Spleen (tissue), 11 donors: ENCODE measurements around the gene UBR2. TPM values are rescaled to one million over a fixed set of nuclear protein-coding genes. Genes with fewer than 3 reads are reported as not detected.

Source experiments
- DNase-seq: peaks from one replicate; pipeline ENCODE4 v3.0.0-alpha.2; 2020
- H3K27ac ChIP-seq, 8 donors: fragments of 200-600 bp; sonication (generic) in 7 of 8; 1 replicate in 4 of 8; 2 replicates in 4 of 8; pipeline versions ENCODE4 v1.5.0 to v1.8.0; 2016 to 2021; ENCODE audit warnings: inconsistent platforms in 4 of 8, mild to moderate bottlenecking in 4 of 8, moderate library complexity in 1 of 8
- H3K27me3 ChIP-seq, 7 donors: fragments of 200-600 bp; sonication (generic) in 6 of 7; replicated peaks in 1 of 7; 1 replicate in 4 of 7; 2 replicates in 3 of 7; pipeline versions ENCODE4 v1.5.0 to v1.8.0; 2016 to 2021; ENCODE audit warnings: inconsistent platforms in 3 of 7, mild to moderate bottlenecking in 1 of 7
- H3K36me3 ChIP-seq, 6 donors: fragments of 200-600 bp; sonication (generic) in 5 of 6; 1 replicate in 4 of 6; 2 replicates in 2 of 6; pipeline versions ENCODE4 v1.5.0 to v1.8.0; 2016 to 2021; ENCODE audit warnings: inconsistent platforms in 2 of 6
- H3K4me1 ChIP-seq, 6 donors: fragments of 200-600 bp; sonication (generic) in 5 of 6; 1 replicate in 3 of 6; 2 replicates in 3 of 6; pipeline versions ENCODE4 v1.5.0 to v1.8.0; 2016 to 2021; ENCODE audit warnings: inconsistent platforms in 3 of 6
- H3K4me3 ChIP-seq, 8 donors: fragments of 200-600 bp; sonication (generic) in 7 of 8; 1 replicate in 4 of 8; 2 replicates in 4 of 8; pipeline versions ENCODE4 v1.5.0 to v1.8.0; 2016 to 2021; ENCODE audit warnings: inconsistent platforms in 4 of 8, mild to moderate bottlenecking in 4 of 8, moderate library complexity in 2 of 8
- H3K9me3 ChIP-seq, 8 donors: fragments of 200-600 bp; sonication (generic) in 7 of 8; 1 replicate in 4 of 8; 2 replicates in 4 of 8; pipeline versions ENCODE4 v1.5.0 to v1.8.0; 2016 to 2021; ENCODE audit warnings: inconsistent platforms in 4 of 8
- CTCF ChIP-seq, 11 experiments: fragments of 200-600 bp in 7 of 11; fragments of 450-650 bp in 4 of 11; sonication (generic) in 4 of 11; IDR thresholded peaks in 8 of 11; conservative IDR thresholded peaks in 3 of 11; 1 replicate in 7 of 11; 2 replicates in 4 of 11; pipeline versions ENCODE4 v1.4.0 to v1.8.0; 2016 to 2021; ENCODE audit warnings: antibody characterized with exemption in 11 of 11, inconsistent platforms in 4 of 11, mild to moderate bottlenecking in 1 of 11
- POLR2A ChIP-seq, 3 donors: fragments of 450-650 bp; IDR thresholded peaks; one replicate each; pipeline ENCODE4 v1.5.1; 2017; ENCODE audit warnings: antibody characterized with exemption in 3 of 3, mild to moderate bottlenecking in 1 of 3
- POLR2AphosphoS5 ChIP-seq, 3 donors: sonication (generic); formaldehyde crosslinking; IDR thresholded peaks; one replicate each; pipeline ENCODE4 v1.5.1; 2017; ENCODE audit warnings: antibody characterized with exemption in 3 of 3
- WGBS, 5 donors: extraction: QIAGEN DNeasy Blood & Tissue Kit in 3 of 5; methylation state at CpG; one replicate each; pipeline versions ENCODE4 v1.1.5 to v1.1.7; 2013 to 2018; 5-methylcytosine and 5-hydroxymethylcytosine counted together
- intact Hi-C: fragments of 100-400 bp; cut with DNase I; formaldehyde crosslinking; loops from one replicate; pipeline ENCODE4 v1.15.0; 2023; ENCODE audit warnings: low total_unique reads
- polyA plus RNA-seq, 3 donors: library from polyadenylated mRNA; stranded (reverse); fragments of 200-250 nt; gene quantifications; one replicate each; pipeline ENCODE4 v1.2.1, GENCODE V29; 2013
- total RNA-seq, 7 donors: library from RNA; depleted of rRNA in 3 of 7; stranded (reverse); fragments of >200 nt in 3 of 7; fragmentation: NEBNext Ultra II Directional in 4 of 7; extraction: Animal tissue kit (Norgen Biotek cat#: 25700) in 4 of 7; gene quantifications; one replicate each; pipeline versions ENCODE4 v1.1.0 to v1.2.1, GENCODE V29; 2016 to 2021
- donor health status: healthy with polysubstance abuse.
- donor health status: DM: no; HTN: no; CAD: no; lungs with moderate emphysema.
- donor health status: DM: no; HTN: no; CAD: no.
- donor health status: Bipolar disorder and iron deficiency.
- donor health status: healthy.
- donor health status: DM: no; HTN: no; CAD: no.
- donor health status: DM: yes; HTN: yes; CAD: no.

UBR2 gene
- total and polyA plus RNA-seq, 10 donors: 7.4 to 51.8 (median 43.7) TPM

- Histone ChIP-seq H3K4me3 (no peak overlapping the region), H3K27ac (no peak overlapping the region), H3K9me3 (no peaks in the 10 kb centered on the region), H3K27me3 (no peaks in the 10 kb centered on the region), H3K36me3 (peaks cover 0 to 97% (median 49%) of the 10 kb centered on the region in 6 donors), H3K4me1 (peaks cover 0 to 10% (median 0%) of the 10 kb centered on the region in 6 donors)
- TF ChIP-seq CTCF (IDR thresholded peaks at IDR 0.05 in 8 of 11, conservative IDR thresholded peaks at IDR 0.05 in 3 of 11): no peak
- TF ChIP-seq POLR2AphosphoS5 (IDR thresholded peaks at IDR 0.05): no peak
- TF ChIP-seq POLR2A (IDR thresholded peaks at IDR 0.05): no peak
- 71 to 90% (median 85%) methylated on average over 3 of the region's 3 CpGs for WGBS, 5 donors
- intact Hi-C loops: no loop called here
- DNase-seq: no peak
These were observed 46.6 kb downstream of the UBR2 start for GRCh38 chr6:42610416-42610815.

DNA sequence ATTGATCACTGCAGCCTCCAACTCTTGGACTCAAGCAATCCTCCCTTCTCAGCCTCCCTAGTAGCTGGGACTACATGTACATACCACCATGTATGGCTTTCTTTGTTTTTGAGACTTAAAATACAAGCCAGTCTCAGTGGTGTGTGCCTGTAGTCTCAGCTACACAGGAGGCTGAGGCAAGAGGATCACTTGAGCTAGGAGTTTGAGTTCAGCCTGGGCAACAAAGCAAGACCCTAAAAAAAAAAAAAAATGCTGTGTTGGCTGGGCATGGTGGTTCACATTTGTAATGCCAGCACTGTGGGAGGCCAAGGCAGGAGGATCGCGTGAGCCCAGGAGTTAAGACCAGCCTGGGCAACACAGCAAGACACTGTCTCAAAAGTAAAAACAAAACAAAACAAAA is 51.7 kb downstream of the UBR2 start:
- Histone ChIP-seq H3K27ac (no peak overlapping the region), H3K27me3 (no peaks in the 10 kb centered on the region), H3K36me3 (peaks cover 3 to 96% (median 67%) of the 10 kb centered on the region in 6 donors), H3K4me3 (no peak overlapping the region), H3K9me3 (no peaks in the 10 kb centered on the region), H3K4me1 (no peaks in the 10 kb centered on the region)
- DNase-seq: no peak
- 94 to 99% (median 98%) methylated on average over 2 of the region's 2 CpGs for WGBS, 5 donors
- TF ChIP-seq POLR2A (IDR thresholded peaks at IDR 0.05) (no peak), POLR2AphosphoS5 (IDR thresholded peaks at IDR 0.05) (no peak), CTCF (IDR thresholded peaks at IDR 0.05 in 8 of 11, conservative IDR thresholded peaks at IDR 0.05 in 3 of 11) (no peak)
- intact Hi-C loops: no loop called here

DNA sequence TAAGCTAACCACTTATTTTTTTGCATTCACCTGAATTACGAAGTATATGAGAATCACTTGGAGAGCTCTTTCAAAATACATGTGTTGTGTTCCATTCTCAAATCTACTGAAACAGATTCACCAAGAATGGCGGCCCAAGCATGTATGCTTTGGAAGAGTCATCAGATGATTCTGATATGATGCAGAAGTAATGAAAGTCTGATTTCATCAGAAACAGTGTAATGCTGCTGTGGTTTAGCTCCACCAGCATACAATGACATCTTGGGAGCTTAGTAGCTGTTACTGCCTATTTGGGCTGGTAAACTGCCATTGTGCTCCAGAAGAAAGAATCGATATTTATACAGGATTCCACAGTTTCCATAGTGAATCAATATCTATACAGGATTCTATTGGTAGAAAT is 52.9 kb downstream of the UBR2 start:
- Histone ChIP-seq H3K27ac (no peak overlapping the region), H3K36me3 (peaks cover 3 to 96% (median 69%) of the 10 kb centered on the region in 6 donors), H3K4me1 (no peaks in the 10 kb centered on the region), H3K9me3 (no peaks in the 10 kb centered on the region), H3K4me3 (no peak overlapping the region), H3K27me3 (no peaks in the 10 kb centered on the region)
- 93 to 99% (median 97%) methylated on average over 3 of the region's 3 CpGs for WGBS, 5 donors
- DNase-seq: no peak
- intact Hi-C loops: no loop called here
- TF ChIP-seq CTCF (IDR thresholded peaks at IDR 0.05 in 8 of 11, conservative IDR thresholded peaks at IDR 0.05 in 3 of 11) (no peak), POLR2AphosphoS5 (IDR thresholded peaks at IDR 0.05) (no peak), POLR2A (IDR thresholded peaks at IDR 0.05) (no peak)

GRCh38 chr6:42618105-42618504 is 54.3 kb downstream of the UBR2 start:
- no peaks in the 10 kb centered on the region for H3K9me3 ChIP-seq
- intact Hi-C loops: no loop called here
- peaks cover 3 to 96% (median 60%) of the 10 kb centered on the region in 6 donors for H3K36me3 ChIP-seq
- no peak overlapping the region for H3K4me3 ChIP-seq
- H3K27me3 ChIP-seq: no peaks in the 10 kb centered on the region
- WGBS, 5 donors: 75 to 91% (median 87%) methylated on average over 1 of the region's 1 CpG
- no peak for DNase-seq
- H3K4me1 ChIP-seq: no peaks in the 10 kb centered on the region
- TF ChIP-seq CTCF (IDR thresholded peaks at IDR 0.05 in 8 of 11, conservative IDR thresholded peaks at IDR 0.05 in 3 of 11): no peak
- no peak for TF ChIP-seq POLR2A (IDR thresholded peaks at IDR 0.05)
- no peak for TF ChIP-seq POLR2AphosphoS5 (IDR thresholded peaks at IDR 0.05)
- H3K27ac ChIP-seq: no peak overlapping the region
